ELR (cell line): ENCODE data around the gene PSME3.
"Not testable (repeated sequence)": the region's sequence is repeated elsewhere in the genome, so short reads cannot be mapped to it uniquely, and the experiment has no call there.

ENCODE experiments used
- DNase-seq: peaks from one replicate; pipeline ENCODE4 v3.0.0-alpha.2; 2015; ENCODE audit warnings: low read depth

PSME3 gene

GRCh38 chr17:42878123-42878880, 45.1 kb downstream of the PSME3 start:
- peak; percentile 32 for DNase-seq

- DNase-seq: no peak
Measured at GRCh38 chr17:42878924-42879595, 45.9 kb downstream of the PSME3 start.

GRCh38 chr17:42879596-42879985, 46.4 kb downstream of the PSME3 start:
- DNase-seq: peak; percentile 54

GRCh38 chr17:42880776-42881310, 47.6 kb downstream of the PSME3 start:
- DNase-seq: no peak

- DNase-seq: not testable (repeated sequence)
Measured at GRCh38 chr17:42881706-42882105, 48.5 kb downstream of the PSME3 start.

- DNase-seq: no peak
Measured at GRCh38 chr17:42882166-42882565, 49.0 kb downstream of the PSME3 start.

- peak; percentile 33 for DNase-seq
Measured at GRCh38 chr17:42883802-42884558, 50.8 kb downstream of the PSME3 start.

- not testable (repeated sequence) for DNase-seq
Measured at GRCh38 chr17:42885806-42886205, 52.6 kb downstream of the PSME3 start.

- DNase-seq: no peak
Measured at GRCh38 chr17:42886283-42887176, 53.3 kb downstream of the PSME3 start.

GRCh38 chr17:42889809-42890208, 56.6 kb downstream of the PSME3 start:
- no peak for DNase-seq

- no peak for DNase-seq
Measured at GRCh38 chr17:42891539-42892152, 58.4 kb downstream of the PSME3 start.

- DNase-seq: no peak
Measured at GRCh38 chr17:42893359-42893758, 60.2 kb downstream of the PSME3 start.
